GM19468 (cell line): ENCODE results near the gene SP4.
"Not testable (repeated sequence)": the region's sequence is repeated elsewhere in the genome, so short reads cannot be mapped to it uniquely, and the experiment has no call there.

Source experiments
- ATAC-seq: cut with Tn5 transposase; IDR thresholded peaks from one replicate; pipeline ENCODE4 v1.9.1; 2021; ENCODE audit warnings: mild to moderate bottlenecking, moderate library complexity, moderate number of reproducible peaks; ENCODE audit not compliant: unreplicated experiment; ENCODE audit errors: extremely low read depth

Gene SP4

GRCh38 chr7:21508538-21508937 lies 80.7 kb downstream of the SP4 start:
- no peak for ATAC-seq

GRCh38 chr7:21514062-21514461 lies 86.2 kb downstream of the SP4 start:
- ATAC-seq, result no peak

- ATAC-seq, result no peak
Observed at GRCh38 chr7:21524680-21525079, 96.8 kb downstream of the SP4 start.

- no peak for ATAC-seq
Observed at GRCh38 chr7:21526007-21526406, 98.1 kb downstream of the SP4 start.

GRCh38 chr7:21526448-21526847 lies 98.6 kb downstream of the SP4 start:
- no peak for ATAC-seq

- not testable (repeated sequence) for ATAC-seq
Observed at GRCh38 chr7:21532485-21532884, 104.6 kb downstream of the SP4 start.

- not testable (repeated sequence) for ATAC-seq
Observed at GRCh38 chr7:21533646-21534045, 105.8 kb downstream of the SP4 start.

GRCh38 chr7:21536445-21537118 lies 108.7 kb downstream of the SP4 start:
- ATAC-seq, result not testable (repeated sequence)

- no peak for ATAC-seq
Observed at GRCh38 chr7:21538936-21539495, 111.1 kb downstream of the SP4 start.

- no peak for ATAC-seq
Observed at GRCh38 chr7:21542891-21543527, 115.1 kb downstream of the SP4 start, which contains the start of gene DNAH11. TSS of gene DNAH11 (plus strand) at chr7:21543039. CDS start at chr7:21543246, 207 bp downstream.

- ATAC-seq, result no peak
Observed at GRCh38 chr7:21543528-21544302, 115.8 kb downstream of the SP4 start.

GRCh38 chr7:21544303-21544656 lies 116.4 kb downstream of the SP4 start:
- ATAC-seq, result no peak

- no peak for ATAC-seq
Observed at GRCh38 chr7:21544715-21545114, 116.8 kb downstream of the SP4 start.

GRCh38 chr7:21547501-21547900 lies 119.6 kb downstream of the SP4 start:
- no peak for ATAC-seq

- ATAC-seq, result no peak
Observed at GRCh38 chr7:21548491-21548890, 120.6 kb downstream of the SP4 start.

GRCh38 chr7:21550076-21550475 lies 122.2 kb downstream of the SP4 start:
- ATAC-seq, result no peak

GRCh38 chr7:21550821-21551531 lies 123.1 kb downstream of the SP4 start:
- no peak for ATAC-seq

GRCh38 chr7:21562385-21562784 lies 134.5 kb downstream of the SP4 start:
- no peak for ATAC-seq
